Endothelial cell of umbilical vein (primary cell): ENCODE results near the gene CAMK2G. TPM values are rescaled to one million over a fixed set of nuclear protein-coding genes. Genes with fewer than 3 reads are reported as not detected.

Experiments used
- BruUV-seq: library from RNA; stranded (reverse); fragments of 400-500 nt; replicated peaks from 2 replicates; lab custom pipeline; 2021; lab: Mats Ljungman, UMichigan
- CTCF ChIA-PET: fragments of 300-600, 350-600 bp; sonication (Branson Sonifier 250); formaldehyde crosslinking; loops from one replicate; lab custom pipeline; 2021; ENCODE audit warnings: antibody characterized with exemption, inconsistent platforms; lab: Charles Lee
- POLR2A ChIA-PET: fragments of 300-600, 350-600 bp; sonication (Branson Sonifier 250); formaldehyde crosslinking; loops from one replicate; lab custom pipeline; 2021; ENCODE audit warnings: antibody characterized with exemption, inconsistent platforms; lab: Charles Lee
- DNase-seq: peaks from one replicate; pipeline ENCODE4 v3.0.0-alpha.2; 2011; ENCODE audit warnings: low read depth, low spot score
- FAIRE-seq: peaks from 2 replicates; lab custom pipeline; 2011; peaks lifted over from hg19 to GRCh38; lab: Jason Lieb, UNC
- H2AFZ ChIP-seq: 2 replicates; pipeline ENCODE4 v1.6.0; 2012; ENCODE audit warnings: low read depth, low read length, control low read depth, inconsistent platforms
- H3K27ac ChIP-seq: 2 replicates; pipeline ENCODE4 v1.5.1; 2011; ENCODE audit warnings: low read depth, mild to moderate bottlenecking, control low read depth, low read length, moderate library complexity; ENCODE audit not compliant: insufficient read depth
- H3K27me3 ChIP-seq, 2 experiments: 2 replicates each; pipeline versions ENCODE4 v1.6.0 to v1.6.1; 2011; ENCODE audit warnings: low read length in 2 of 2, mixed read lengths in 1 of 2; ENCODE audit not compliant: control insufficient read depth in 2 of 2, insufficient read depth in 2 of 2
- H3K36me3 ChIP-seq, 2 experiments: 2 replicates in 1 of 2; 3 replicates in 1 of 2; pipeline ENCODE4 v1.5.1; 2011; ENCODE audit warnings: low read length in 2 of 2, mild to moderate bottlenecking in 1 of 2, moderate library complexity in 1 of 2; ENCODE audit not compliant: control insufficient read depth in 2 of 2, insufficient read depth in 2 of 2; ENCODE audit errors: extremely low read depth in 1 of 2
- H3K4me1 ChIP-seq: 3 replicates; pipeline ENCODE4 v1.5.1; 2011; ENCODE audit warnings: mild to moderate bottlenecking, low read length; ENCODE audit not compliant: control insufficient read depth, insufficient read depth; ENCODE audit errors: extremely low read depth
- H3K4me2 ChIP-seq: 2 replicates; pipeline ENCODE4 v1.6.1; 2011; ENCODE audit warnings: low read length, control low read depth, mixed read lengths; ENCODE audit not compliant: insufficient read depth
- H3K4me3 ChIP-seq, 3 experiments: fragments of 200-600 bp in 1 of 3; sonication (generic), shearing (Covaris generic) in 1 of 3; replicated peaks in 1 of 3; 2 replicates each; pipeline ENCODE4 v1.5.1; 2011 to 2016; ENCODE audit warnings: control low read depth in 3 of 3, low read length in 3 of 3, mild to moderate bottlenecking in 2 of 3, inconsistent platforms in 1 of 3, low read depth in 1 of 3, moderate library complexity in 1 of 3; ENCODE audit not compliant: insufficient read depth in 1 of 3
- H3K79me2 ChIP-seq: 2 replicates; pipeline ENCODE4 v1.6.0; 2012; ENCODE audit warnings: low read length, inconsistent platforms; ENCODE audit not compliant: control insufficient read depth, insufficient read depth
- H3K9ac ChIP-seq: replicated peaks from 2 replicates; pipeline ENCODE3; 2011; ENCODE audit warnings: low read length, control low read depth; ENCODE audit not compliant: insufficient read depth; ENCODE audit errors: extremely low read depth
- H3K9me1 ChIP-seq: replicated peaks from 3 replicates; pipeline ENCODE4 v1.6.0; 2011; ENCODE audit warnings: mild to moderate bottlenecking, low read length; ENCODE audit not compliant: control insufficient read depth, insufficient read depth; ENCODE audit errors: extremely low read depth
- H3K9me3 ChIP-seq: replicated peaks from 2 replicates; pipeline ENCODE4 v1.5.1; 2012; ENCODE audit warnings: low read length, inconsistent platforms; ENCODE audit not compliant: control insufficient read depth, insufficient read depth
- H4K20me1 ChIP-seq: replicated peaks from 2 replicates; pipeline ENCODE3; 2011; ENCODE audit warnings: mild to moderate bottlenecking, low read length; ENCODE audit not compliant: control insufficient read depth, insufficient read depth; ENCODE audit errors: extremely low read depth
- CTCF ChIP-seq, 2 donors: IDR thresholded peaks; 1 replicate in 1 of 2; 2 replicates in 1 of 2; pipeline ENCODE4 v1.5.1; 2011; ENCODE audit warnings: low read length in 2 of 2, mild to moderate bottlenecking in 2 of 2, moderate library complexity in 2 of 2, control low read depth in 1 of 2, inconsistent platforms in 1 of 2, low read depth in 1 of 2; ENCODE audit not compliant: insufficient read depth in 1 of 2; ENCODE audit errors: extremely low read depth in 1 of 2
- EZH2 ChIP-seq: IDR thresholded peaks from 2 replicates; pipeline ENCODE4 v1.6.1; 2012; ENCODE audit warnings: borderline replicate concordance, low read depth, mild to moderate bottlenecking, moderate library complexity, low read length, inconsistent platforms; ENCODE audit not compliant: severe bottlenecking
- FOS ChIP-seq: IDR thresholded peaks from 2 replicates; pipeline ENCODE4 v1.6.1; 2011; ENCODE audit warnings: mild to moderate bottlenecking, low read length, moderate library complexity, borderline replicate concordance; ENCODE audit not compliant: insufficient read depth
- GATA2 ChIP-seq: IDR thresholded peaks from 2 replicates; pipeline ENCODE4 v1.7.0; 2011; ENCODE audit warnings: low read depth, mild to moderate bottlenecking, moderate library complexity, mixed read lengths, low read length; ENCODE audit not compliant: insufficient read length, insufficient read depth
- JUN ChIP-seq: IDR thresholded peaks from 2 replicates; pipeline ENCODE4 v1.6.1; 2011; ENCODE audit warnings: borderline replicate concordance, low read depth; ENCODE audit not compliant: insufficient read length, insufficient read depth
- MAX ChIP-seq: IDR thresholded peaks from 2 replicates; pipeline ENCODE4 v1.6.1; 2011; ENCODE audit not compliant: insufficient read depth, insufficient read length
- POLR2A ChIP-seq: IDR thresholded peaks from 2 replicates; pipeline ENCODE4 v1.6.1; 2012; ENCODE audit warnings: low read depth, mild to moderate bottlenecking, control low read depth, low read length
- dilution Hi-C: fragments of 300-500 bp; cut with MboI; formaldehyde crosslinking; loops from one replicate; pipeline ENCODE4 v1.15.0; 2019; ENCODE audit warnings: low sequenced_read_pairs; ENCODE audit not compliant: extremely low pct_ligation_motif_present
- intact Hi-C: fragments of 100-400 bp; cut with micrococcal nuclease; formaldehyde crosslinking; loops from one replicate; pipeline ENCODE4 v1.10.0; 2022
- polyA plus RNA-seq, 4 experiments: library from polyadenylated mRNA; depleted of rRNA in 3 of 4; stranded (reverse) in 3 of 4; unstranded in 1 of 4; fragments of >200 nt; gene quantifications; 2 replicates each; pipeline versions ENCODE4 v1.2.1 to v1.2.3, GENCODE V29; 2011 to 2012; ENCODE audit warnings: missing spikeins in 1 of 4
- total RNA-seq: library from RNA; stranded (reverse); gene quantifications from 2 replicates; pipeline ENCODE4 v1.2.3, GENCODE V29; 2021

The CAMK2G gene
- total and polyA plus RNA-seq, 2 donors (not counting 3 experiments of a cell fraction or from before 2014, with no cell fraction given) = 27.2 to 33.6 TPM

- Histone ChIP-seq H2AFZ (no peak overlapping the region), H3K36me3 (peaks cover 0 to 3% of the 10 kb centered on the region in 2 experiments), H3K9ac (peak overlapping the region; percentile 84), H4K20me1 (peaks cover 2% of the 10 kb centered on the region), H3K4me2 (peak overlapping the region; percentile 88), H3K79me2 (peaks cover 56% of the 10 kb centered on the region), H3K27me3 (no peaks in the 10 kb centered on the region), H3K9me1 (no peaks in the 10 kb centered on the region), H3K4me1 (peaks cover 34% of the 10 kb centered on the region), H3K9me3 (no peaks in the 10 kb centered on the region), H3K4me3 (peak overlapping the region; percentile 87 to 96 (median 91)), H3K27ac (no peak overlapping the region)
- ChIA-PET CTCF (no interaction called here), POLR2A (interaction anchor here (1.6 kb wide), 1 partner anchor 10 kb away, joined by 11 read pairs; a partner anchor contains a TSS)
- intact Hi-C loops = no loop called here
- FAIRE-seq = no peak
- DNase-seq = no peak
- no TSS peak for BruUV-seq
- dilution Hi-C loops = no loop called here
- TF ChIP-seq EZH2 (no peak), GATA2 (no peak), JUN (no peak), MAX (no peak), POLR2A (no peak), CTCF (IDR thresholded peaks at IDR 0.05; ENCODE audit: extremely low read depth in 1 of 2, insufficient read depth in 1 of 2, low read depth in 1 of 2, low read length in 2 of 2) (no peak), FOS (no peak)
These were observed 91.6 kb downstream of the CAMK2G start for GRCh38 chr10:73782749-73783085.
